ENCODE measurements around the gene MYCN.
"Not testable (repeated sequence)": the region's sequence is repeated elsewhere in the genome, so short reads cannot be mapped to it uniquely, and the experiment has no call there.

The MYCN gene

GRCh38 chr2:15963109-15963976, 23.0 kb downstream of the MYCN start:
- not testable (repeated sequence) for DNase-seq

- DNase-seq = no peak
Observed at GRCh38 chr2:15963977-15964670, 23.8 kb downstream of the MYCN start.

- DNase-seq = no peak
Observed at GRCh38 chr2:15964936-15965563, 24.7 kb downstream of the MYCN start.

- DNase-seq = no peak
Observed at GRCh38 chr2:15965564-15966019, 25.2 kb downstream of the MYCN start.

GRCh38 chr2:15967415-15968279, 27.3 kb downstream of the MYCN start:
- no peak for DNase-seq

- DNase-seq = no peak
Observed at GRCh38 chr2:15968280-15969178, 28.2 kb downstream of the MYCN start.

- no peak for DNase-seq
Observed at GRCh38 chr2:15969214-15969613, 28.9 kb downstream of the MYCN start.

GRCh38 chr2:15970701-15971100, 30.4 kb downstream of the MYCN start:
- no peak for DNase-seq

GRCh38 chr2:15971351-15971750, 31.0 kb downstream of the MYCN start:
- DNase-seq = no peak

- no peak for DNase-seq
Observed at GRCh38 chr2:15971831-15972522, 31.6 kb downstream of the MYCN start.

- no peak for DNase-seq
Observed at GRCh38 chr2:15973481-15974401, 33.4 kb downstream of the MYCN start.

GRCh38 chr2:15974565-15975260, 34.4 kb downstream of the MYCN start:
- DNase-seq = no peak

GRCh38 chr2:15975261-15975600, 34.9 kb downstream of the MYCN start:
- DNase-seq = no peak

- no peak for DNase-seq
Observed at GRCh38 chr2:15975676-15976075, 35.3 kb downstream of the MYCN start.

GRCh38 chr2:15976354-15976753, 36.0 kb downstream of the MYCN start:
- no peak for DNase-seq

GRCh38 chr2:15979051-15979758, 38.9 kb downstream of the MYCN start:
- DNase-seq = no peak

GRCh38 chr2:15979759-15980604, 39.6 kb downstream of the MYCN start:
- no peak for DNase-seq
